GM23338 (cell line): ENCODE results near the gene ZNF385C. TPM values are rescaled to one million over a fixed set of nuclear protein-coding genes. Genes with fewer than 3 reads are reported as not detected.

ENCODE experiments used
- ATAC-seq: fragments of 200-7000 bp; cut with Tn5 transposase; 3 replicates; pipeline ENCODE4 v1.9.1; 2020
- DNase-seq: peaks from one replicate; pipeline ENCODE4 v3.0.0-alpha.2; 2015; ENCODE audit warnings: low spot score
- H2AFZ ChIP-seq: fragments of 200-600 bp; sonication (generic); 2 replicates; pipeline ENCODE4 v1.8.0; 2016; ENCODE audit warnings: antibody characterized with exemption, mild to moderate bottlenecking, moderate library complexity
- H3F3A ChIP-seq: fragments of 200-600 bp; sonication (generic); replicated peaks from 2 replicates; pipeline ENCODE4 v1.8.0; 2017; ENCODE audit warnings: antibody characterized with exemption, mixed run types, low read depth
- H3K27ac ChIP-seq: fragments of 200-600 bp; sonication (generic); 2 replicates; pipeline ENCODE4 v1.6.1; 2016; ENCODE audit warnings: low read depth
- H3K27me3 ChIP-seq: fragments of 200-600 bp; sonication (generic); 2 replicates; pipeline ENCODE4 v1.8.0; 2016; ENCODE audit warnings: mild to moderate bottlenecking, mixed run types, moderate library complexity; ENCODE audit not compliant: insufficient read depth
- H3K36me3 ChIP-seq: fragments of 200-600 bp; sonication (generic); 2 replicates; pipeline ENCODE4 v1.8.0; 2016; ENCODE audit warnings: mild to moderate bottlenecking; ENCODE audit not compliant: insufficient read depth
- H3K4me1 ChIP-seq: fragments of 200-600 bp; sonication (generic); 2 replicates; pipeline ENCODE4 v1.8.0; 2016; ENCODE audit warnings: mild to moderate bottlenecking, moderate library complexity; ENCODE audit not compliant: insufficient read depth
- H3K4me2 ChIP-seq: fragments of 200-600 bp; sonication (generic); 2 replicates; pipeline ENCODE4 v1.7.1; 2017; ENCODE audit warnings: mixed run types
- H3K4me3 ChIP-seq: fragments of 200-600 bp; sonication (generic); 2 replicates; pipeline ENCODE4 v1.6.1; 2016; ENCODE audit warnings: mixed run types
- H3K79me2 ChIP-seq: fragments of 200-600 bp; sonication (generic); replicated peaks from 2 replicates; pipeline ENCODE4 v1.8.0; 2017; ENCODE audit warnings: mild to moderate bottlenecking; ENCODE audit not compliant: insufficient read depth
- H3K9me2 ChIP-seq: fragments of 200-600 bp; sonication (generic); 2 replicates; pipeline ENCODE4 v1.8.0; 2017; ENCODE audit not compliant: insufficient read depth
- H4K20me1 ChIP-seq: fragments of 200-600 bp; sonication (generic); replicated peaks from 2 replicates; pipeline ENCODE4 v1.8.0; 2017; ENCODE audit warnings: mild to moderate bottlenecking; ENCODE audit not compliant: insufficient read depth
- H3K27ac Mint-ChIP-seq: 2 replicates; pipeline ENCODE4 v1.8.0; 2020; ENCODE audit warnings: inconsistent platforms, mild to moderate bottlenecking, moderate library complexity, mixed read lengths
- H3K27me3 Mint-ChIP-seq: 3 replicates; pipeline ENCODE4 v1.8.0; 2022; ENCODE audit warnings: low read depth, mild to moderate bottlenecking, moderate library complexity, mixed read lengths, inconsistent platforms; ENCODE audit not compliant: insufficient read depth, poor library complexity
- H3K36me3 Mint-ChIP-seq: 3 replicates; pipeline ENCODE4 v1.8.0; 2021; ENCODE audit warnings: low read depth, mild to moderate bottlenecking, inconsistent platforms, moderate library complexity, mixed read lengths
- H3K4me1 Mint-ChIP-seq: 3 replicates; pipeline ENCODE4 v1.8.0; 2020; ENCODE audit warnings: mild to moderate bottlenecking, inconsistent platforms, mixed read lengths
- H3K4me3 Mint-ChIP-seq: 3 replicates; pipeline ENCODE4 v1.8.0; 2021; ENCODE audit warnings: moderate library complexity, mild to moderate bottlenecking, inconsistent platforms, mixed read lengths
- H3K9me3 Mint-ChIP-seq: 3 replicates; pipeline ENCODE4 v1.8.0; 2020; ENCODE audit warnings: moderate library complexity, mild to moderate bottlenecking, inconsistent platforms, mixed read lengths
- REST ChIP-seq: IDR thresholded peaks from one replicate; pipeline ENCODE4 v1.6.1; 2018; ENCODE audit warnings: antibody characterized with exemption; ENCODE audit not compliant: unreplicated experiment
- ZNF462 ChIP-seq: fragments of 250-450 bp; sonication (Bioruptor Pico); IDR thresholded peaks from 2 replicates; pipeline ENCODE4 v1.5.0; 2020; ENCODE audit warnings: mild to moderate bottlenecking, moderate library complexity
- polyA plus RNA-seq: library from polyadenylated mRNA; unstranded; fragments of >200 nt; fragmentation: Nextera tagmentation; extraction: Ambion mirVana; gene quantifications from 2 replicates; pipeline ENCODE4 v1.2.1, GENCODE V29; 2016
- total RNA-seq: library from RNA; depleted of rRNA; stranded (reverse); fragments of >200 nt; shearing (Covaris generic); gene quantifications from 2 replicates; pipeline ENCODE4 v1.2.3, GENCODE V29; 2014

The ZNF385C gene
- total and polyA plus RNA-seq, 2 experiments from 2014 or later = 1.9 to 3.1 TPM

- Mint-ChIP-seq H3K4me3 (no peak overlapping the region), H3K27ac (no peak overlapping the region)
Measured at GRCh38 chr17:42041619-42042018, 56.7 kb downstream of the ZNF385C start.

More at GRCh38 chr17:42041619-42042018, 56.7 kb downstream of the ZNF385C start:
- ATAC-seq (peak; percentile 9; the same call in 1 of the 3 replicates), DNase-seq (no peak)
- H3K27me3 ChIP-seq = no peaks in the 10 kb centered on the region
- no peaks in the 10 kb centered on the region for H3F3A ChIP-seq
- TF ChIP-seq ZNF462 (no peak), REST (peak; percentile 42)
- peaks cover 13% of the 10 kb centered on the region for H3K4me1 Mint-ChIP-seq
- H3K27ac ChIP-seq = no peak overlapping the region
- H3K4me1 ChIP-seq = no peaks in the 10 kb centered on the region
- peaks cover 2% of the 10 kb centered on the region for H3K27me3 Mint-ChIP-seq
- H3K36me3 Mint-ChIP-seq = no peaks in the 10 kb centered on the region; the same call in 2 of the 3 replicates
- no peaks in the 10 kb centered on the region for H3K9me2 ChIP-seq
- no peaks in the 10 kb centered on the region for H3K9me3 Mint-ChIP-seq
- no peaks in the 10 kb centered on the region for H3K79me2 ChIP-seq
- H3K4me3 ChIP-seq = no peak overlapping the region
- no peaks in the 10 kb centered on the region for H3K36me3 ChIP-seq
- no peak overlapping the region for H2AFZ ChIP-seq
- H4K20me1 ChIP-seq = no peaks in the 10 kb centered on the region
- no peak overlapping the region for H3K4me2 ChIP-seq
